Measurements from ENCODE around the gene DAB1.

DAB1 gene

DNA sequence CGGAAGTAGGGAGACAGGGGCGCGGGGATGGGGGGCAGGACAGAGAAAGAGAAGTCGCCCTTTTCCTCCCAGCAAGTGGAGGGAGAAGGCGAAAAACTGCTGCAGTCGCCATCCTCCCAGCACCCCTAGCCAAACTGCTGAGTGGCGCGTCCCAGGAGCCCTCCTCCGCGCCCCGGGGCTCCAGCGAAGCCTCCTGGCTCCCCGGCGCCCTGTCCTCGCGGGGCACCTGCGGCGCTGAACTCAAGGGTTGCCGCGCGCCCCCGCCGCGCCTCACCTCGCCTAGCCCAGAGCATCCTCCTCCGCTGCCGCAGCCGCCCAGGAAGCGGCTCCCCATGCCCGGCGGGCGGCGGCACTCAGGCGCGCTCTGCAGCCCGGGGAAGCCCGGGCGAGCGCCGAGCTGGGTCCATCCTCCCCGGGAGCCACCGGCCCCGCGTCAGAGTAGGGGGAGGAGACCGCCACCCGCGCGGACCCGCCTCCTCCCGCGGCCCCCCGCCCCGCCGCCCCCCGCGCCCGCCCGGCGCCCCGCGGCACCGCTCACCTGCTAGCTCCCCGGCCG lies at the start of gene DAB1:
Gene DAB1, minus strand, starts transcription at position 405 of the 556 bp plus-strand sequence. CDS start 133,030 bp downstream, outside the sequence.
- ATAC-seq: no peak
- Mint-ChIP-seq H3K36me3 (ENCODE audit: low read depth) (no peaks in the 10 kb centered on the region), H3K27me3 (peaks cover 58% of the 10 kb centered on the region), H3K27ac (no peak within 1 kb of the TSS), H3K4me3 (peak within 1 kb of the TSS; percentile 50), H3K9me3 (no peaks in the 10 kb centered on the region), H3K4me1 (peaks cover 9% of the 10 kb centered on the region)
- no peak for DNase-seq

DNA sequence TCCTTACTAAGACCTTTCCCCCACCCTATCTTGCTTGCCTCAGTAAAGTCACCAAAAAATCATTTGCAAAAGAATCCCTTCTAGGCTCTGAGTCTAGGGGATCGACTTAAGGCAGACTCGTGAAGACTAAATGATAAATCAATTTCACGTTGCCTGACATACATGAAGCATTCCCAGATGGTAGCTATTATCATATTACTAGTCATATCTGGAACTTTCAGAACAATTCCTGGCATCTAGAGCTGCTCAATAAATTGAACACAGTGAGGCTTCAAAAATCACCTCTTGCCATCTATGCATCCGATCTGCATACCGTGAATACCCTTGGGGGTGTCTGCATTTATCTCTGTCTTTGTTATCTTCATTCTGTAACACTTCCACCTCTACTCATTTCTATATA lies 49.6 kb upstream of the DAB1 start:
- Mint-ChIP-seq H3K4me1 (no peaks in the 10 kb centered on the region), H3K9me3 (peaks cover 5% of the 10 kb centered on the region), H3K36me3 (ENCODE audit: low read depth) (no peaks in the 10 kb centered on the region), H3K4me3 (no peak overlapping the region), H3K27ac (no peak overlapping the region), H3K27me3 (no peaks in the 10 kb centered on the region)
- DNase-seq (no peak), ATAC-seq (no peak)

DNA sequence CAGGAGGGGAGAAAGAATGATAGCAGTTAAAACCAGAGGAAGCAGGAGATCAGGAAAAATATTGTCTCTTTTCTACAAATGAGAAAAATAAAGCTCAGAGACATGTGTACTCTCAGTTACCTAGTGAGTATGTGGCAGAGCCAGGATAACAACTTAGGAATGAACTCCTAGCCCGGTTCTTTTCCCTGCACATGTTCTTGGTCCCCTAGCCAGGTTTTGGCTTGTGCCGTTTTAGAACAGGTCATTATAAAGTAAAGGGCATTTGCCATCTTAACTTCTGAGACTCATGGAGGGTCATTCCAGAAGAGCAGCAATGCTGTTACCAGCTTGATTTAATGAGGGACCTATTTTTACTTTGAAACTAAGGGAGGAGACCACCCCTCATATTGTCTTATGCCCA lies 48.1 kb upstream of the DAB1 start:
- H3K27me3 Mint-ChIP-seq: no peaks in the 10 kb centered on the region
- H3K9me3 Mint-ChIP-seq: peaks cover 5% of the 10 kb centered on the region
- no peak overlapping the region for H3K4me3 Mint-ChIP-seq
- ATAC-seq: no peak
- DNase-seq: no peak
- no peaks in the 10 kb centered on the region for H3K4me1 Mint-ChIP-seq
- H3K27ac Mint-ChIP-seq: no peak overlapping the region
- no peaks in the 10 kb centered on the region for H3K36me3 Mint-ChIP-seq (ENCODE audit: low read depth)

DNA sequence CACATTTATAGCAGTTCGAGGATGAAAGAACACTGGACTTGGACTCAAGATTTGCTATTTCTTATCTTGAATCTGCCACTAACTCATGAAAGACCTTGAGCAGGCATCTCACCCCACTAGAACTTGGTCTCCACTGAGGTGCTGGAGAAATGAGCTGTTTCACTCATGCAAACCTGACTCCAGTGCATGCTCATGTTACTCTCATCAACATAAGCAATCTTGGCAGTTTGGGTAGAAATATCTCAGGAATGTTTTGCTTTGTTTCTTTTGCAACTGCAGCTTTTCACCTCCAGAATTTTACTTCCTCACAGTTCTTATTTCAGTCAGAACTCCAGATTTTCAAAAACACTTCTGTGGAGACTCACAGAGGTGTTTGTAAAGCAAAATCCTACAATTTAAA lies 46.2 kb upstream of the DAB1 start:
- Mint-ChIP-seq H3K9me3 (peaks cover 5% of the 10 kb centered on the region), H3K4me3 (no peak overlapping the region), H3K4me1 (no peaks in the 10 kb centered on the region), H3K27ac (no peak overlapping the region), H3K36me3 (ENCODE audit: low read depth) (no peaks in the 10 kb centered on the region), H3K27me3 (no peaks in the 10 kb centered on the region)
- DNase-seq (no peak), ATAC-seq (no peak)

DNA sequence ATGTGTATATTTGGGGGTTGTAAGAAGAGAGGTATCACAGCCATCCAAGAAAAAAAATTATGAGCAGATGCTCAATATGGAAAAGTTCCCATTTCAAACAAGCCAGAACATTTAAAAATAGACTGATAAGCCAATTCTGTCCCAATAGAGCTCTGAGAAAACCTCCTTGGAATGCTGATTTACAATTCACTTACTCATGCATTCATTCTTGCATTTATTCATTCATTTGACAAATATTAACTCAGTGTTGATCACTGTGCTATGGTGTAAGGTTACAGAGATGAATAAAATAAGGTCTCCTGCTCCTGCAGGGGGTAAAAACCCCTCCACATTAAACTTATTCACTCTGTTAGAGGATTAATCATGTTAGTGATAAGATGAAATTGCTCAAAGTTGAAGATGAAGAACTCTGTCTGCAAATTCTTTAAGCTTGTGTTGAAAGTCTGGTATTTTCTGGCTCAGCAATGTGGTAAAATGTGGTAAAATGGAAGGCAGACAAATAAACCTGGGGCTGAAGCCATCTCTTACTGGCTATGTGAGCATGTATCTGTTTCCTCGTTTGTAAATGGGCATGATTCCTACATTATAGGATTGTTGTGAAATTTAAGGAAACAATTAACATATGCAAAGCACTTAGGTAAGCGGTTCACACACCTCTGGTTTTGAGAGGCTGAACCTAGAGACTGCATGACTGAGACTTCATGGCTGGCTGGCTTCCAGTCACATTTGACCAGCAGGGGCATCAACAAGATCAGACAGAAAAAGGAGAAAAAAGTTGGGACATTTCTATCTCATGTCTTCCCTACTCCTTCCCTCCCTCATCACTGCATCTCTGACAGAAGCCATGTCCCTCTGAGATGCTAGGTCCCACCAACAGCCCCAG lies 45.0 kb upstream of the DAB1 start:
- no peak for ATAC-seq
- H3K9me3 Mint-ChIP-seq: peaks cover 5% of the 10 kb centered on the region
- DNase-seq: no peak
- H3K4me1 Mint-ChIP-seq: no peaks in the 10 kb centered on the region
- H3K36me3 Mint-ChIP-seq (ENCODE audit: low read depth): no peaks in the 10 kb centered on the region
- H3K4me3 Mint-ChIP-seq: no peak overlapping the region
- H3K27ac Mint-ChIP-seq: no peak overlapping the region
- H3K27me3 Mint-ChIP-seq: no peaks in the 10 kb centered on the region

DNA sequence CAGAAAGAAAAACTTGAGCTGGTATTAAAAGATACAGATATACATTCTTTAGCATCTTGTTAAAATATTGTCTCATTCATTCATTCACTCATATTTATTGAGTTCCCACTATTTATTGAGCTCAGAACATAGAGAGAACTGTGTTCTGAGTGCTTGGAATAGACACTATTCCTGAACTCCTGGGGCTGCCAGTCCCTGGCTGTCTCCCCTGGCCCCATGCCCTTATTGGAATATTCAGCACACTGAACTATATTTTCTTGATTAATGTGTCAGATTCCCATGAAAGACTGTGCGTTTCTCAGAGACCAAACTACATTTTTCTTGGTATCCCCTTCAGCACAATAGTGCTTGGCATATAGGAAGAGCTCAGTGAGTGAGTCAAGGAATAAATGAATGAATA lies 44.0 kb upstream of the DAB1 start:
- Mint-ChIP-seq H3K9me3 (peaks cover 5% of the 10 kb centered on the region), H3K27me3 (no peaks in the 10 kb centered on the region), H3K36me3 (ENCODE audit: low read depth) (no peaks in the 10 kb centered on the region), H3K4me3 (no peak overlapping the region), H3K4me1 (no peaks in the 10 kb centered on the region), H3K27ac (no peak overlapping the region)
- no peak for ATAC-seq
- no peak for DNase-seq

DNA sequence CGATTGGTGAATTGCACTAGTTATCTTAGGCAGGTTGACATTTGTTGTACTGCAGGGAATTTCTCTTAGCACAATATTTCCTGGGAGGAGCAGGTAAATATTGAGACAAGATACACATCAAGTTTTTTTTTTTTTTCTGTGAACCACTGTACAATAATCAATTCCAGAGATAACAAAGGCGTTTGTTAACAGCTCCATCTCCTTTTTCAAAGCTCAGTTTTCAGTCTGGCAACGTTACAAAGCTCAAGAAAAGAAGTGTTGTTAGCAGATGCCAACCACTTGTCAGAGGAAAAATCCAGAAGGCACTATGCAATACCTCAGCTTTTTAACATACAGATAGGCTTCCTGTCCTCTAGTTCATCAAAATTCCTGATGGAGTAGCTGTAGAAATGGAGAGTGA lies 40.9 kb upstream of the DAB1 start:
- no peak for ATAC-seq
- Mint-ChIP-seq H3K9me3 (no peaks in the 10 kb centered on the region), H3K4me3 (no peak overlapping the region)

DNA sequence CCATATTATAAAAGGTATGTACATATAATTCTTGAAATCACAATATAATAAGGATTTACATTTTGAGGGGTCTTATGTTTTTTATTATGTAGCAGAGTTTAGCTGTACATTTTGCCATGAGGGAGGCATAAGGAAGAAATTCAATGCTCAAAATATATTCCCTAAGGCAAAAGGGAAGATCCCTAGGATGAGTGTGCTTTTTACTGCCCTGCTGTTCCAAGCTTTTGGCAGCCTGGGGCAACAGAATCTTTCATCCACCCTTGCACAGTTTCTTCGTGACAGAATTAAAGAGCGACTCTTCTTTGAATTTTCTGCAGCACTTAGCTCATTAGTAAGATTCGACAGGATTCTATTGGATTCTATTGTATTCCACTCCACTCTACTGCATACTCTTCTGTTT lies 39.5 kb upstream of the DAB1 start:
- DNase-seq (no peak), ATAC-seq (no peak)
- Mint-ChIP-seq H3K36me3 (ENCODE audit: low read depth) (no peaks in the 10 kb centered on the region), H3K27me3 (no peaks in the 10 kb centered on the region), H3K4me1 (no peaks in the 10 kb centered on the region), H3K27ac (no peak overlapping the region), H3K9me3 (no peaks in the 10 kb centered on the region), H3K4me3 (no peak overlapping the region)

More for the DNA sequence above, 40.9 kb upstream of the DAB1 start:
- H3K4me1 Mint-ChIP-seq: no peaks in the 10 kb centered on the region
- H3K27me3 Mint-ChIP-seq: no peaks in the 10 kb centered on the region
- DNase-seq: no peak
- H3K27ac Mint-ChIP-seq: no peak overlapping the region
- H3K36me3 Mint-ChIP-seq (ENCODE audit: low read depth): no peaks in the 10 kb centered on the region

DNA sequence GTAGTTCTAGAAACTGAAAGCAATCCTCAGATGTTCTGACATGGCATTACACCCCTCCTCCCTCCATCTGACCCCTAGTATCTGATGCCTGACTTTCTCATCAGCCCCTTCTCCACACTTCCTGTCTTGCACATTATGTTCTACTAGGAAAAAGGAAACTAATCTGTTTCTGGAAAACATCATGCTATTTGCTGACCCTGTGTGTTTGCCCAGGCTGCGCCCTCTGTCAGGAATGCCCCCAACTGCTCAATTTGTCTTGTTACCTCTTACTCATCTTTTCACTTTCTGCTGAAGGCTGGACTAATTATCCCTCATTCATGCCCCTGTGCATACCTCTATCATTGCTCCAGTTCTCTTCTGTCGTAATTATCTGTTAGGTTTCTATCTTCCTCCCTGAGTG lies 37.5 kb upstream of the DAB1 start:
- Mint-ChIP-seq H3K27me3 (no peaks in the 10 kb centered on the region), H3K36me3 (ENCODE audit: low read depth) (no peaks in the 10 kb centered on the region), H3K4me1 (no peaks in the 10 kb centered on the region), H3K27ac (no peak overlapping the region), H3K4me3 (no peak overlapping the region), H3K9me3 (peaks cover 5% of the 10 kb centered on the region)
- DNase-seq (no peak), ATAC-seq (no peak)

DNA sequence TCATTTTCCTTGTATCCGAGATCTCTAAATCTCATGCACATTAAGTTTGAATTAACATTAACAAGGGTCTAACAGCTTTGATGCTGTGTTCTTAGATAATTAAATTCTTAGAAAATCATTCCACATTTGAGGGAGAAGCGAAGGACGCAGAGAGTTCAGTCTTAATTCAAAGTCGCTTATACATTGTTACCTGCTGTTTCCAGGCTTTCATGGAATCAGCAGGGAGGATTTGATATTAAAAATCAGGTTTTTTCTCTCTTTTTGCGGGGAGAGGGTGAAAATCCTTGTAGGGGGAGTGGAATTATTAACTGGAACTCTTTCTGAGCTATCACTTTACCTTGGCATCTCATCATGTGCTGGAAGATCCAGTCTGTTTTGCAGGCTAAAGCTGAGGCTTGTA lies 27.7 kb upstream of the DAB1 start:
- Mint-ChIP-seq H3K27ac (no peak overlapping the region), H3K4me3 (no peak overlapping the region), H3K9me3 (no peaks in the 10 kb centered on the region), H3K27me3 (peaks cover 2% of the 10 kb centered on the region), H3K36me3 (ENCODE audit: low read depth) (no peaks in the 10 kb centered on the region), H3K4me1 (no peaks in the 10 kb centered on the region)
- no peak for ATAC-seq
- no peak for DNase-seq

DNA sequence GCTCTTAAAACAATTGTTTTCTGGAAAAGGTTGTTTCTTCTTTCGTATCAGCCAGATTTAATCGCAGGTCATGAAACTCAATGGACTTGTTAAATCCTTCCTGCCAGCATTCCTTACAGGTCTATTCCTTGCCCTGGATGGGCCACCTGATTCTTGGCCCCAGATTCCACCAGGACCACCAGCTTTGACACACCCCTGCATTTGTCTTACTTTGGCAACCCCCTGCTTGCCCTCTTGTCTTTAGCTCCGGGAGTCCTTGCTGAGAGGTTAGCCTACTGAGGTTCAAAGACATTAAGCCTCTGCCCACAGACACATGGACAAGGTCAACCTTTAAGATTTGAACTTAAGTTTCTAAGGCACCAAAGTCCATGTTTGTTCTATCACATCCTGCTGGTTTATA lies 27.1 kb upstream of the DAB1 start:
- Mint-ChIP-seq H3K27ac (no peak overlapping the region), H3K4me1 (no peaks in the 10 kb centered on the region), H3K9me3 (no peaks in the 10 kb centered on the region), H3K4me3 (no peak overlapping the region), H3K27me3 (peaks cover 2% of the 10 kb centered on the region), H3K36me3 (ENCODE audit: low read depth) (no peaks in the 10 kb centered on the region)
- DNase-seq (no peak), ATAC-seq (no peak)

DNA sequence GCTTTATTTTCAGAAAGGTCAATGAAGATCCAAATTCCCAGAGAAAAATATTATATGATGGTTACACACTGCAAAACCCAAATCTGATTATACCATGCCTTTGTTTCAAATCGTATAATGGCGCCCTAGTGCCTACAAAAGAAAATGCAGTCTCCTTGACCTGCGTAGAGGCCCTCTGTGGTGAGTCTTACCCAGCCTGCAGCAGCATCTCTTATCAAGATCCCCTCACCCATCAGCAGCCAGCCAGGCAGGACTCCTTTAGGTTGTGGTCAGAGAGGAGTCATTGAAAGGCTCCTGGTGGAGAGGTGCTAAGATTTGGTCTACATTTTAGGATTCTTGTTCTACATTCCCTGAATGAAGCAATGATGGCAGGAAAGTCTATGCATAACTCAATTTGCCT lies 23.7 kb upstream of the DAB1 start:
- H3K36me3 Mint-ChIP-seq (ENCODE audit: low read depth): no peaks in the 10 kb centered on the region
- ATAC-seq: no peak
- no peaks in the 10 kb centered on the region for H3K4me1 Mint-ChIP-seq
- no peak for DNase-seq
- no peaks in the 10 kb centered on the region for H3K9me3 Mint-ChIP-seq
- H3K4me3 Mint-ChIP-seq: no peak overlapping the region
- H3K27me3 Mint-ChIP-seq: peaks cover 1% of the 10 kb centered on the region
- H3K27ac Mint-ChIP-seq: no peak overlapping the region

DNA sequence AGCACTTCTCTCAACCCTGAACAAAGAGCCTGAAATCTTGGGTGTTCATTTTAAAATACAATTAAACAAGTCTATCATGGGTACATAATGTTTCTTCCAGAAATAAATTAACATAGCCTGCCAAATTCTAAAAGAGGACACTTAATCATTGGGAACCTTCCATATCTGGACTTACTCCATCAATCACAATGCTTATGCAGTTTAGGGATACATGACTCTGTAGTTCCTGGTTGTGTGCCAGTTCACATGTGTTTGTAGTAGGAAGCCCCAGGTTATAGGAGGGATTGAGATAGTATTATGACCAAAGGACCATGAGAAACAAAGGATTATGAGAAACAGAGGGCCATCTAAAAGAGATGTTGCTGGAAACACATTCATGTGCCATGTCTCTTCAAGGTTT lies 19.1 kb upstream of the DAB1 start:
- Mint-ChIP-seq H3K9me3 (no peaks in the 10 kb centered on the region), H3K4me1 (no peaks in the 10 kb centered on the region), H3K4me3 (no peak overlapping the region), H3K36me3 (ENCODE audit: low read depth) (no peaks in the 10 kb centered on the region), H3K27me3 (no peaks in the 10 kb centered on the region), H3K27ac (no peak overlapping the region)
- DNase-seq (no peak), ATAC-seq (no peak)

DNA sequence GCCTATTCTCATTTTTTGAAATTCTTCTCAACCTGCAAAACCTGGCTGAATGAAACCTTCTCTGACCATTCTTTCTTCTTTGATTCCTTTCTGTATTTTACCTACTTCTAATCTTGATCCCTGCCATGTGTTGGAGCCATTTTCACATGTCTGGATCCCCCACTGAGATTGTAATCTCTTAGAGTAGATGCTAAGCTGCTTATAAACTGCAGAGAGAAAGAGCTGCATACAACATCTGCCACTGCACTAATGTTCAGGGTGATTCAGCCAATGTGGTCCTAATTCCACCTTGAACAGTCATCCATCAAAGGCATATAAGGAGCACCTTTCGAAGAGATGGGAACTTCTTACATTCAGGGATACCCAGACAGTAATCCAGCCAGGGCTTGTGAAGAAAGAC lies 16.2 kb upstream of the DAB1 start:
- Mint-ChIP-seq H3K27me3 (no peaks in the 10 kb centered on the region), H3K36me3 (ENCODE audit: low read depth) (no peaks in the 10 kb centered on the region)

DNA sequence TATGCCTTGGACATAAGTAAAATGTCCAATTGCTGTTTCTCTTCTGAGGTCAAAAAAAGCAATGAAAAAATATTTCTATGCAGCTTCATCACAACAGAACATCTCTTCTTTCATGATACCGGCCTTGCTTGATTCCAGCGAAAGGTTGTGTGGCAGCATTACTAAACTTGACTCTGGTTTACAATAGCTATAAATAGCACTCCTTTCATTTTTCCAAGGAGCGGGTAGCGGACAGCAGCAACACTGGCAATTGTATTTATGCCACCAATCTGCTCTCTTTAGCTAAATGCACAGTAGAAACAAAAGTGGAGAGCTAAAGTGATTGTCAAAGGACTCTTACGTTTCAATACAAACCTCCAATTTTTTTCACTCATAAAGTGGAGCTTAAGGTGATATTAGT lies 7.5 kb upstream of the DAB1 start:
- Mint-ChIP-seq H3K4me1 (no peaks in the 10 kb centered on the region), H3K4me3 (no peak overlapping the region), H3K36me3 (ENCODE audit: low read depth) (no peaks in the 10 kb centered on the region), H3K27me3 (peaks cover 7% of the 10 kb centered on the region), H3K9me3 (peaks cover 8% of the 10 kb centered on the region), H3K27ac (no peak overlapping the region)
- ATAC-seq (no peak), DNase-seq (no peak)

More for the DNA sequence above, 16.2 kb upstream of the DAB1 start:
- Mint-ChIP-seq H3K4me3 (no peak overlapping the region), H3K27ac (no peak overlapping the region), H3K9me3 (no peaks in the 10 kb centered on the region), H3K4me1 (no peaks in the 10 kb centered on the region)
- DNase-seq (no peak), ATAC-seq (no peak)
